GM23338 (cell line): ENCODE data around the gene IGF2.

Experiments used
- CREB1 ChIP-seq: fragments of 250-450 bp; sonication (Bioruptor Pico); IDR thresholded peaks from 2 replicates; pipeline ENCODE4 v1.5.0; 2020; ENCODE audit warnings: low read depth, mild to moderate bottlenecking, moderate library complexity
- EZH2 ChIP-seq: fragments of 200-600 bp; sonication (generic); IDR thresholded peaks from one replicate; pipeline ENCODE4 v1.8.0; 2017; ENCODE audit warnings: antibody characterized with exemption, mild to moderate bottlenecking, low read depth; ENCODE audit not compliant: unreplicated experiment
- EZH2phosphoT487 ChIP-seq: fragments of 200-600 bp; sonication (generic); IDR thresholded peaks from one replicate; pipeline ENCODE4 v1.8.1; 2018; ENCODE audit warnings: antibody characterized with exemption; ENCODE audit not compliant: unreplicated experiment
- JUNB ChIP-seq: IDR thresholded peaks from one replicate; pipeline ENCODE4 v1.6.1; 2016; ENCODE audit warnings: antibody characterized with exemption; ENCODE audit not compliant: unreplicated experiment
- POLR2AphosphoS5 ChIP-seq: IDR thresholded peaks from 2 replicates; pipeline ENCODE4 v1.6.1; 2016; ENCODE audit warnings: antibody characterized with exemption, low read depth
- STAT1 ChIP-seq: IDR thresholded peaks from one replicate; pipeline ENCODE4 v1.6.1; 2016; ENCODE audit warnings: antibody characterized with exemption; ENCODE audit not compliant: unreplicated experiment
- ZNF331 ChIP-seq: fragments of 250-450 bp; sonication (Bioruptor Pico); IDR thresholded peaks from 2 replicates; pipeline ENCODE4 v1.5.0; 2020; ENCODE audit warnings: low read depth, mild to moderate bottlenecking, moderate library complexity
- TF ChIP-seq, protein P1 (sequence below), 2 experiments: fragments of 200-600 bp in 1 of 2; sonication (generic) in 1 of 2; conservative IDR thresholded peaks; 2 replicates each; pipeline versions ENCODE4 v1.5.1 to v1.6.1; 2016 to 2017; ENCODE audit warnings: antibody characterized with exemption in 2 of 2, low read depth in 2 of 2, mild to moderate bottlenecking in 2 of 2, moderate library complexity in 1 of 2
- TF ChIP-seq, protein P2 (sequence below): IDR thresholded peaks from one replicate; pipeline ENCODE4 v1.6.1; 2018; ENCODE audit warnings: antibody characterized with exemption; ENCODE audit not compliant: unreplicated experiment
- TF ChIP-seq, protein P3 (sequence below): IDR thresholded peaks from 2 replicates; pipeline ENCODE4 v1.6.1; 2016; ENCODE audit warnings: antibody characterized with exemption

DNA sequence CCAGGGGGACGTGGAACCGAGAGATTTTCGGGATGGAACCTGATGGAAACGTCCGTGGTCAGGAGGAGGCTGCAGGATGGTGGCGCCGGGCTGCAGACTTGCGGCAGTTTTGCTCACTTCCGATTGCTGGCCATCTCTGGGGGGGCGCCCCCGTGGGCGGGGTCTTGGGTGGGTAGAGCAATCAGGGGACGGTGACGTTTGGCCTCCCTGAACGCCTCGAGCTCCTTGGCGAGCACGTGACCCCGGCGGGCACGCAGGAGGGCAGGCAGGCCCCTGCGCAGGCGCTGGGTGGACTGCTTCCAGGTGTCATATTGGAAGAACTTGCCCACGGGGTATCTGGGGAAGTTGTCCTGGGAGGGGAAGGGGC, 6.3 kb downstream of the IGF2 start:
- no peak for TF ChIP-seq POLR2AphosphoS5
- TF ChIP-seq, protein P1, sequence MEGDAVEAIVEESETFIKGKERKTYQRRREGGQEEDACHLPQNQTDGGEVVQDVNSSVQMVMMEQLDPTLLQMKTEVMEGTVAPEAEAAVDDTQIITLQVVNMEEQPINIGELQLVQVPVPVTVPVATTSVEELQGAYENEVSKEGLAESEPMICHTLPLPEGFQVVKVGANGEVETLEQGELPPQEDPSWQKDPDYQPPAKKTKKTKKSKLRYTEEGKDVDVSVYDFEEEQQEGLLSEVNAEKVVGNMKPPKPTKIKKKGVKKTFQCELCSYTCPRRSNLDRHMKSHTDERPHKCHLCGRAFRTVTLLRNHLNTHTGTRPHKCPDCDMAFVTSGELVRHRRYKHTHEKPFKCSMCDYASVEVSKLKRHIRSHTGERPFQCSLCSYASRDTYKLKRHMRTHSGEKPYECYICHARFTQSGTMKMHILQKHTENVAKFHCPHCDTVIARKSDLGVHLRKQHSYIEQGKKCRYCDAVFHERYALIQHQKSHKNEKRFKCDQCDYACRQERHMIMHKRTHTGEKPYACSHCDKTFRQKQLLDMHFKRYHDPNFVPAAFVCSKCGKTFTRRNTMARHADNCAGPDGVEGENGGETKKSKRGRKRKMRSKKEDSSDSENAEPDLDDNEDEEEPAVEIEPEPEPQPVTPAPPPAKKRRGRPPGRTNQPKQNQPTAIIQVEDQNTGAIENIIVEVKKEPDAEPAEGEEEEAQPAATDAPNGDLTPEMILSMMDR (conservative IDR thresholded peaks at IDR 0.05; ENCODE audit: low read depth in 2 of 2) = no peak
- TF ChIP-seq, protein P2, sequence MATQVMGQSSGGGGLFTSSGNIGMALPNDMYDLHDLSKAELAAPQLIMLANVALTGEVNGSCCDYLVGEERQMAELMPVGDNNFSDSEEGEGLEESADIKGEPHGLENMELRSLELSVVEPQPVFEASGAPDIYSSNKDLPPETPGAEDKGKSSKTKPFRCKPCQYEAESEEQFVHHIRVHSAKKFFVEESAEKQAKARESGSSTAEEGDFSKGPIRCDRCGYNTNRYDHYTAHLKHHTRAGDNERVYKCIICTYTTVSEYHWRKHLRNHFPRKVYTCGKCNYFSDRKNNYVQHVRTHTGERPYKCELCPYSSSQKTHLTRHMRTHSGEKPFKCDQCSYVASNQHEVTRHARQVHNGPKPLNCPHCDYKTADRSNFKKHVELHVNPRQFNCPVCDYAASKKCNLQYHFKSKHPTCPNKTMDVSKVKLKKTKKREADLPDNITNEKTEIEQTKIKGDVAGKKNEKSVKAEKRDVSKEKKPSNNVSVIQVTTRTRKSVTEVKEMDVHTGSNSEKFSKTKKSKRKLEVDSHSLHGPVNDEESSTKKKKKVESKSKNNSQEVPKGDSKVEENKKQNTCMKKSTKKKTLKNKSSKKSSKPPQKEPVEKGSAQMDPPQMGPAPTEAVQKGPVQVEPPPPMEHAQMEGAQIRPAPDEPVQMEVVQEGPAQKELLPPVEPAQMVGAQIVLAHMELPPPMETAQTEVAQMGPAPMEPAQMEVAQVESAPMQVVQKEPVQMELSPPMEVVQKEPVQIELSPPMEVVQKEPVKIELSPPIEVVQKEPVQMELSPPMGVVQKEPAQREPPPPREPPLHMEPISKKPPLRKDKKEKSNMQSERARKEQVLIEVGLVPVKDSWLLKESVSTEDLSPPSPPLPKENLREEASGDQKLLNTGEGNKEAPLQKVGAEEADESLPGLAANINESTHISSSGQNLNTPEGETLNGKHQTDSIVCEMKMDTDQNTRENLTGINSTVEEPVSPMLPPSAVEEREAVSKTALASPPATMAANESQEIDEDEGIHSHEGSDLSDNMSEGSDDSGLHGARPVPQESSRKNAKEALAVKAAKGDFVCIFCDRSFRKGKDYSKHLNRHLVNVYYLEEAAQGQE = no peak
- TF ChIP-seq EZH2 = no peak
- TF ChIP-seq EZH2phosphoT487 = no peak
- no peak for TF ChIP-seq CREB1 (CRISPR knock-in tag)
- TF ChIP-seq, protein P3, sequence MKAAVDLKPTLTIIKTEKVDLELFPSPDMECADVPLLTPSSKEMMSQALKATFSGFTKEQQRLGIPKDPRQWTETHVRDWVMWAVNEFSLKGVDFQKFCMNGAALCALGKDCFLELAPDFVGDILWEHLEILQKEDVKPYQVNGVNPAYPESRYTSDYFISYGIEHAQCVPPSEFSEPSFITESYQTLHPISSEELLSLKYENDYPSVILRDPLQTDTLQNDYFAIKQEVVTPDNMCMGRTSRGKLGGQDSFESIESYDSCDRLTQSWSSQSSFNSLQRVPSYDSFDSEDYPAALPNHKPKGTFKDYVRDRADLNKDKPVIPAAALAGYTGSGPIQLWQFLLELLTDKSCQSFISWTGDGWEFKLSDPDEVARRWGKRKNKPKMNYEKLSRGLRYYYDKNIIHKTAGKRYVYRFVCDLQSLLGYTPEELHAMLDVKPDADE = no peak
- TF ChIP-seq JUNB = no peak
- no peak for TF ChIP-seq ZNF331
- TF ChIP-seq STAT1 = no peak
